Measurements from ENCODE around the gene ART1.
A peak's percentile ranks its signal among the peaks of the same experiment; 100 is the strongest.
"Not testable (repeated sequence)": the region's sequence is repeated elsewhere in the genome, so short reads cannot be mapped to it uniquely, and the experiment has no call there.

ART1 gene

DNA sequence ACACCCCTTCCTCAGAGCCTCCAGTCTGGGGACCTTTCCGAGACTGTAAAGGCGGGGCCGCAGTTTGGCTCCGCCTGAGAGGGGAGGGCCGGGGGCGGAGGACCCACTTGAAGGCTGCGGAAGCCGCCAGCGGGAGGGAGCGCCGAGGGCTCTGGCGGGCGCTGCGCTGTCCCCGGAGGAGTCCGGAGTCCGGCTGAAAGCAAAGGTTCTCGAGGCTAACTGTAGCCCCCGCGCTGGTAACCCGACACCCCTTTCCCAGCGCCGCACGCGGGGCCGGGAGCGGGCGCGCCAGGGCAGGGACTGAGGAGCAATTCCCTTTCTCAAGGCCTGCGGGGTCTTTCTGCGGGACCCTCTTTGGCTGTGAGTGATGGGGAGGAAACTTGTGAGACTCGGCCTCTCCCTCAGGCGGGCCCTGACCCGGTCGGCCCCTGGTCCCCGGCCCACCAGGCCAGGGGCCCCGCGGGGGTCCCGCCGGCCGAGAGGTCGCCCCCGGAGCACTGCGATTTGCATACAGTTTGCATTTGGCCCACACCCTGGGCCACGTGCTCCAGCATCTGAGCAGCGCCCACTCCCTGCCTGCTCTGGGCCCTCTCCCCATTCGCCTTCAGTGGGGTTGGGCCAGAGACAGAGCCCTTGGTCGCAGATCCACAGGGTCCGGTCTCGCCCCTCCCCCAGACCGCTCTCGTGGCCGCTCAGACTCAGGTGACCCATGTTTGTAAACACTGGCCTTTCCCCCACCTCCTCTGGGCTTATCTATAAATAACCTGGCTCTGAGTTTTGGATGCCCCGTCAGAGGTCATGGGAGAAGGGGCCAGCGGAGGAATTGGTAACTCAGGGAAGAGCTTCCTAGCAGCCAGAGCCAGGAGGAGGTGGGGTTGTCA lies 2.6 kb upstream of the ART1 start:
- H3K9me3 Mint-ChIP-seq: no peaks in the 10 kb centered on the region
- DNase-seq: peak; percentile 86
- H3K27ac Mint-ChIP-seq: no peak overlapping the region
- H3K36me3 Mint-ChIP-seq: no peaks in the 10 kb centered on the region
- CTCF ChIA-PET: no interaction called here
- H3K27me3 Mint-ChIP-seq: peaks cover 74% of the 10 kb centered on the region
- H3K4me3 Mint-ChIP-seq: peak overlapping the region; percentile 72
- H3K4me1 Mint-ChIP-seq: peaks cover 10% of the 10 kb centered on the region

DNA sequence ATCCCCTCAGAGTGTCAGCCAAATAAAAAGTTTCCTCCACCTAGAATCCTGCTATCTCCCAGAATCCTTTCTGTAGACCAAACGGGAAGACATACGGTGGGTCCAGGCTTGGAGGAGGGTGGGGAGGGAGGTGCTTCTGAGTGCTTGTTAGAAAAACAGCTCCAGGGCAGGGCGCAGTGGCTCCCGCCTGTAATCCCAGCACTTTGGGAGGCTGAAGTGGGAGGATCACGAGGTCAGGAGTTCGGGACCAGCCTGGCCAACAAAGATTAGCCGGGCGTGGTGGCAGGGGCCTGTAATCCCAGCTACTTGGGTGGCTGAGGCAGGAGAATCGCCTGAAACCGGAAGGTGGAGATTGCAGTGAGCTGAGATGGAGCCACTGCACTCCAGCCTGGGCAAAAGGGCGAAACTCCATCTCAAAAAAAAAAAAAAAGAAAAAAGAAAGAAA lies 1.8 kb upstream of the ART1 start:
- H3K27me3 Mint-ChIP-seq: peaks cover 75% of the 10 kb centered on the region
- CTCF ChIA-PET, H3K4me3 Mint-ChIP-seq, H3K9me3 Mint-ChIP-seq, H3K36me3 Mint-ChIP-seq, H3K27ac Mint-ChIP-seq, DNase-seq: not testable (repeated sequence)
- H3K4me1 Mint-ChIP-seq: peaks cover 10% of the 10 kb centered on the region

DNA sequence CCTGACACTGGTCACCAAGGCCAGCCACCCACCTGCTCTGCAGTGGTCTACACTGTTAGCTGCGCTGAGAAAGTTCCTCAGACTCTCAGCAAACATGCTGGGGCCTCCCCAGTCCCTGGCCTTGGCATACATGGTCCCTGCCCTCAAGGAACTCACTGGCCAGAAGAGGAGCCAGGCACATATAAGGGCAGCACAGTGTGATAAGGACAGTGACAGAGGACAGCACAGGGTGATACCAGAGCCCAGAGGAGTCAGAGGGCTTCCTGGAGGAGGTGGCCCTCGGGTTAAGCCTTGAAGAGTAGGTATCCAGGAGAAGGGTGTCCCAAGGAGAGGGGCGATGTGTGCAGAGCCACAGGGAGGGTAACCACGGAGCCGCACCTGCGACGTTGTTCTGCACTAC lies 624 bp downstream of the ART1 start:
- H3K4me1 Mint-ChIP-seq: peaks cover 10% of the 10 kb centered on the region
- no peaks in the 10 kb centered on the region for H3K36me3 Mint-ChIP-seq
- CTCF ChIA-PET: interaction anchor here (0.6 kb wide), 1 partner anchor 163 kb away, joined by 3 read pairs; no protein-coding TSS in a partner anchor
- H3K9me3 Mint-ChIP-seq: no peaks in the 10 kb centered on the region
- peaks cover 78% of the 10 kb centered on the region for H3K27me3 Mint-ChIP-seq
- no peak overlapping the region for H3K27ac Mint-ChIP-seq
- DNase-seq: no peak
- H3K4me3 Mint-ChIP-seq: no peak overlapping the region

DNA sequence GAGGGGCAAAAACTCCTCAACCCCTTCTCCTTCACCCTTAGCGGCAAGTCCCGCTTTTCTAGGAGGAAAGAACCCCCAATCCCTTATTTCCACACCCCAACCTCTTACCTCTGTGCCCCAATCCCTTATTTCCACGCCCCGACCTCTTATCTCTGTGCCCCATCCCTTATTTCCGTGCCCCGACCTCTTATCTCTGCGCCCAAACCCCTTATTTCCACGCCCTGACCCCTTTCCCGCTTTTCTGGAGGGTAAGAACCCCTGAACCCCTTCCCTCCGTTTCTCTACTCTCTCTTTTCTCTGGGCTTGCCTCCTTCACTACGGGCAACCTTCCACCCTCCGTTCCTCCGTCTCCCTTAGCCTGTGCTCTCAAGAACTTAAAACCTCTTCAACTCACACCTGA lies 3.9 kb downstream of the ART1 start:
- H3K27ac Mint-ChIP-seq, H3K36me3 Mint-ChIP-seq, CTCF ChIA-PET, H3K4me1 Mint-ChIP-seq, H3K9me3 Mint-ChIP-seq, DNase-seq, H3K4me3 Mint-ChIP-seq: not testable (repeated sequence)
- H3K27me3 Mint-ChIP-seq: peaks cover 51% of the 10 kb centered on the region

DNA sequence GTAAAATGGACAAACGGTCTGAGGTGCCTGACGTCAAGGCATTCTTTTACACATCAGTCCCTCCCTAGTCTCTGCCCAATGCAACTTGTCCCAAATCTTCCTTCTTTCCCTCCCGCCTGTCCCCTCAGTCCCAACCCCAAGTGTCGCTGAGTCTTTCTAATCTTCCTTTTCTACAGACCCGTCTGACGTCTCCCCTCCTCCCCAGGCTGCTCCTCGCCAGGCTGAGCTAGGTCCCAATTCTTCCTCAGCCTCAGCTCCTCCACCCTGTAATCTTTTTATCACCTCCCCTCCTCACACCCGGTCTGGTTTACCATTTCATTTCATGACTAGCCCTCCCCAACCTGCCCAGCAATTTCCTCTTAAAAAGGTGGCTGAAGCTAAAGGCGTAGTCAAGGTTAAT lies 4.4 kb downstream of the ART1 start:
- H3K27me3 Mint-ChIP-seq: peaks cover 46% of the 10 kb centered on the region
- H3K36me3 Mint-ChIP-seq, H3K4me3 Mint-ChIP-seq, H3K9me3 Mint-ChIP-seq, DNase-seq, H3K27ac Mint-ChIP-seq, H3K4me1 Mint-ChIP-seq, CTCF ChIA-PET: not testable (repeated sequence)

DNA sequence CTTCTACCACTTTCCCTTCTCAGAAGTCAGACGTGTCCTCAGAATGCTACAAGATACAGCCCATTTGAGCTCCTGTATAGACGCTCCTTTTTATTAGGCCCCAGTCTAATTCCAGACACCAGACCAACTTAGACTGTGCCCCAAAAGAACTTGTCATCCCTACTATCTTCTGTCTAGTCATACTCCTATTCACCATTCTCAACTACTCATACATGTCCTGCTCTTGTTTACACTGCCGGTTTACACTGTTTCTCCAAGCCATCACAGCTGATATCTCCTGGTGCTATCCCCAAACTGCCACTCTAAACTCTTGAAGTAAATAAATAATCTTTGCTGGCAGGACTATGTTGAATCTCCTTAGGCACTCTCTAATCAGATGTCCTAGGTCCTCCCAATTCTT lies 7.6 kb downstream of the ART1 start:
- peaks cover 22% of the 10 kb centered on the region for H3K27me3 Mint-ChIP-seq
- H3K4me1 Mint-ChIP-seq, DNase-seq, H3K9me3 Mint-ChIP-seq, CTCF ChIA-PET, H3K4me3 Mint-ChIP-seq, H3K27ac Mint-ChIP-seq, H3K36me3 Mint-ChIP-seq: not testable (repeated sequence)

DNA sequence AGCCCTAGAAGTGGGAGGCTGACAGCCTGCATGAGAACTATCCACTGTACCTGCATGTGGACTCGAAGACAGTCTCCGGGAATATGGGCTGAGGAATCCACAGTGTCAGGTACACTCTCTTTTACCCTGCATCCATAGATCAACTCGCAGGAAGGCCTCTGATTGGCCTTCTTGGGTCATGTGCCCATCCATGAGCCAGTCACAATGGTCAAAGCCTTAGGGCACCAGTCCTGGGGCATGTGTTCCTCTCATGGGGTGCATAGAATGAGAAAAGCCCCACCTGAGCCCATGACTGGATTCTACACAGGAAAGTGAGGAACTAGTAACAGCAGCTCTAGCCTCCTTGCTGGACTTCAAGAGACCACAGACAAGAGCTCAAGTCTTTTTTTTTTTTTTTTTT lies 10.6 kb downstream of the ART1 start:
- Mint-ChIP-seq H3K27ac (no peak overlapping the region), H3K27me3 (peaks cover 23% of the 10 kb centered on the region), H3K4me3 (no peak overlapping the region), H3K36me3 (no peaks in the 10 kb centered on the region), H3K9me3 (no peaks in the 10 kb centered on the region), H3K4me1 (no peaks in the 10 kb centered on the region)
- no peak for DNase-seq
- CTCF ChIA-PET: no interaction called here

DNA sequence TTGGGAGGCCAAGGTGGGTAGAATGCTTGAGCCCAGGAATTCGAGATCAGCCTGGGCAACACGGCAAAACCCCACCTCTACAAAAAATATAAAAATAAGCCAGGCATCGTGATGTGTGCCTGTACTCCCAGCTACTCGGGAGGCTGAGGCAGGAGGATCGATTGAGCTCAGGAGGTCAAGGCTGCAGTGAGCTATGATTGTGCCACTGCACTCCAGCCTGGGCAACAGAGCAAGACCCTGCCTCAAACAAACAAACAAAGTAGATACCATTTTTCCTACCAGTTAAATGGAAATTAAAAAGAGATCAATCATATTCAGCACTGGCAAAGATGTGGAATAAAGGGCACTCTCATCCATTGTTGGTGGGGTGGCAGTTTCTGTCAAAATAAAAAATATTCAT lies 12.4 kb downstream of the ART1 start:
- not testable (repeated sequence) for DNase-seq, H3K4me3 Mint-ChIP-seq, H3K27ac Mint-ChIP-seq, H3K4me1 Mint-ChIP-seq, H3K36me3 Mint-ChIP-seq, H3K9me3 Mint-ChIP-seq
- CTCF ChIA-PET: interaction anchor here (0.9 kb wide), 1 partner anchor 45 kb away, joined by 3 read pairs; no protein-coding TSS in a partner anchor
- H3K27me3 Mint-ChIP-seq: peaks cover 19% of the 10 kb centered on the region

DNA sequence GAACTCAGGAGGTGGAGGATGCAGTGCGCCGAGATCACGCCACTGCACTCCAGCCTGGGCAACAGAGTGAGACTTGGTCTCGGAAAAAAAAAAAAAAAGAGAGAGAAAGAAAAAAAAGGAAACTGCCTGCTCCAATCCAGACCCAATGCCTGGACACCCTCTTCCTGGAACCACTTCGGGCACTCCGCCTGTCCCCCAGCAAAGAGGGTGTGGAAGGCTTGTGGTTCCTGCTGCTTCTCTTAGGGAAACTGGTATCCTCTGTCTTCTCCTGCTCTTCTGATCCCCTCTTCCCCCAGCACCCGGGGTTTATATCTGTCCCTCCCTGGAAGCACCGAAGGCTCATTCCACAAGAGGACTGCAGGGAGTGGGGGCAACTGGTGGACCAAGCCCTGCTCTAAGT lies 13.3 kb downstream of the ART1 start:
- CTCF ChIA-PET: no interaction called here

DNA sequence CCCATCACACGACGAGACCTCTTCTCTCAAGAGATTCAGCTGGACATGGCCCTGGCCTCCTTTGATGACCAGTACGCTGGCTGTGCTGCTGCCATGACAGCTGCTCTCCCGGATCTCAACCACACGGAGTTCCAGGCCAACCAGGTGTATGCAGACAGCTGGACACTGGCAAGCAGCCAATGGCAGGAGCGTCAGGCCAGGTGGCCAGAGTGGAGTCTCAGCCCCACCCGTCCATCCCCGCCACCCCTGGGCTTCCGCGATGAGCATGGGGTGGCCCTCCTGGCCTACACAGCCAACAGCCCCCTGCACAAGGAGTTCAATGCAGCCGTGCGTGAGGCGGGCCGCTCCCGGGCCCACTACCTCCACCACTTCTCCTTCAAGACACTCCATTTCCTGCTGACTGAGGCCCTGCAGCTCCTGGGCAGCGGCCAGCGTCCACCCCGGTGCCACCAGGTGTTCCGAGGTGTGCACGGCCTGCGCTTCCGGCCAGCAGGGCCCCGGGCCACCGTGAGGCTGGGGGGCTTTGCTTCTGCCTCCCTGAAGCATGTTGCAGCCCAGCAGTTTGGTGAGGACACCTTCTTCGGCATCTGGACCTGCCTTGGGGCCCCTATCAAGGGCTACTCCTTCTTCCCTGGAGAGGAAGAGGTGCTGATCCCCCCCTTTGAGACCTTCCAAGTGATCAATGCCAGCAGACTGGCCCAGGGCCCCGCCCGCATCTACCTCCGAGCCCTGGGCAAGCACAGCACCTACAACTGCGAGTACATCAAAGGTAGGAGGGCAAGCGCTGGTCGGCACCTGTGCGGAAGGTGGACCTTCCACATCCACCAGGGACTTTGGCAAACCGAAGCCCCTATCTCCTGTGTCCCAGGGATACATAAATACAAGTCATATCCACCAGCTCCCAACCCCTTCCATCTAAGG lies 14.9 kb downstream of the ART1 start:
- Mint-ChIP-seq H3K36me3 (peaks cover 4% of the 10 kb centered on the region), H3K4me1 (no peaks in the 10 kb centered on the region), H3K27ac (no peak overlapping the region), H3K27me3 (peaks cover 19% of the 10 kb centered on the region), H3K9me3 (no peaks in the 10 kb centered on the region), H3K4me3 (no peak overlapping the region)
- CTCF ChIA-PET: no interaction called here
- DNase-seq: no peak

More for the DNA sequence above, 13.3 kb downstream of the ART1 start:
- Mint-ChIP-seq H3K4me1 (no peaks in the 10 kb centered on the region), H3K4me3 (no peak overlapping the region), H3K36me3 (no peaks in the 10 kb centered on the region), H3K9me3 (no peaks in the 10 kb centered on the region), H3K27ac (no peak overlapping the region), H3K27me3 (peaks cover 19% of the 10 kb centered on the region)
- no peak for DNase-seq

DNA sequence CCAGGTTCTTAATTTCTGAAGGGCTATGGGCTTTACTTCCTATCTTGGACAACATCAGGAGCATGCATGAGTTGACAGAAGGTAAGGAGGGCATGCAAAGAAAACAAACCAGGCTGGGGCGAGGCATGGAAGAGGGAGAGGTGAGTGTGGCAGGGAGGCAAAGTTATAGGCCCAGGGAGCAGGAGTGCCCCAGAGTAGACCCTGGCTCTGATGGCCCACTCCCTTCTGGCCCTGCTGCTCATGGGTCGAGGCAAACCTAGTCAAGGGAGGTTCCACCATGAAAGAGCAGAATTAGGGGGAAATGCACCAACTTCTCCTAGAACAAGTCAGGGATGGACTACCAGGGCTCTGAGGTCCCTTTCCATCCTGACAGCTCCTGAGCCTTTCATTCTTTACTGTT lies 16.0 kb downstream of the ART1 start:
- H3K4me1 Mint-ChIP-seq: no peaks in the 10 kb centered on the region
- CTCF ChIA-PET: no interaction called here

DNA sequence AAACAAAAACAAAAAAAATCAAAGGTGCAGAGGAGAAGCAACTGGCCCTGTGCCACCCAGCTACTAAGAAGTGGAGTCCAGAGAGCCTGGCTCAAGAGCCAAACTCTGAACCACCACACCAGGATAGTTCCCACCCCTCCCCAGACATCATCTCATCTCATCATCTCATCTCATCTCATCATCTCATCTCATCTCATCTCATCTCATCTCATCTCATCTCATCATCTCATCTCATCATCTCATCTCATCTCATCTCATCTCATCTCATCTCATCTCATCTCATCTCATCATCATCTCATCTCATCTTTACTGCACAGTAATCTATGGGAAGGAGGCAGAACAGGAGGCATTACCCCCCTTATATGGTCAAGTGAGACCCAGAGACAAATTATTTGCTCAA lies 17.9 kb downstream of the ART1 start:
- DNase-seq: no peak
- no peak overlapping the region for H3K4me3 Mint-ChIP-seq
- peaks cover 7% of the 10 kb centered on the region for H3K36me3 Mint-ChIP-seq
- CTCF ChIA-PET: no interaction called here
- peaks cover 19% of the 10 kb centered on the region for H3K27me3 Mint-ChIP-seq
- no peak overlapping the region for H3K27ac Mint-ChIP-seq
- H3K4me1 Mint-ChIP-seq: no peaks in the 10 kb centered on the region
- H3K9me3 Mint-ChIP-seq: no peaks in the 10 kb centered on the region

More for the DNA sequence above, 16.0 kb downstream of the ART1 start:
- Mint-ChIP-seq H3K4me3 (no peak overlapping the region), H3K36me3 (peaks cover 7% of the 10 kb centered on the region), H3K27ac (no peak overlapping the region), H3K9me3 (no peaks in the 10 kb centered on the region), H3K27me3 (peaks cover 19% of the 10 kb centered on the region)
- DNase-seq: no peak

DNA sequence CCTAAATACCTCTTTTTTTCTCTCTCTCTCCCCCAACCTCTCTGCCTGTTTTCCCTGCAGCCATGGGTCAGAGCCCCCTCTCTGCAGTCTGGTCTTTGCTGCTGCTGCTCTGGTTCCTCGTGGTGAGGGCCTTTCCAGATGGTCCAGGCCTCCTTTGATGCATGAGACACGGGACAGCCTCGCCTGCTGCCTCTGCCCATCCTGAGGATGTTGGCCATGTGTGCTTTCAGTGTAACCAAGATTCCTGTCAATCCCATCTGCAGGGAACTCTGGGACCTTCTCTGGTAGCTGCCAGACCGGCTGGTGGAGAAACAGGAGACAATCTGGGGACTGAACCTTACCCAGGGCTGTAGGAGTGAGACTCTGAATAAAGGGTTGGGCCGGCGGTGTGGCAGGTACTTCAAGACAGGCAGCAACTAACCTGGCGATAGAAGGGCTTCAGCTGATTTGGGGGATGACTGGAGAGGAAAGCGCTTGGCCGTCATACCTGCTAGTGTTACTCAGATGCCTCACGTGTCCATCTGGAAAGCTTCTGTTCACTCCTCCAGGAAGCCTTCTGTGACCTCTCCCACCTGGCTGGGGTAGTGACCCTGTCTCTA lies 19.2 kb downstream of the ART1 start:
- H3K36me3 Mint-ChIP-seq: peaks cover 10% of the 10 kb centered on the region
- no peaks in the 10 kb centered on the region for H3K4me1 Mint-ChIP-seq
- H3K27me3 Mint-ChIP-seq: peaks cover 8% of the 10 kb centered on the region
- H3K4me3 Mint-ChIP-seq: no peak overlapping the region
- CTCF ChIA-PET: no interaction called here
- no peaks in the 10 kb centered on the region for H3K9me3 Mint-ChIP-seq
- DNase-seq: no peak
- H3K27ac Mint-ChIP-seq: no peak overlapping the region

DNA sequence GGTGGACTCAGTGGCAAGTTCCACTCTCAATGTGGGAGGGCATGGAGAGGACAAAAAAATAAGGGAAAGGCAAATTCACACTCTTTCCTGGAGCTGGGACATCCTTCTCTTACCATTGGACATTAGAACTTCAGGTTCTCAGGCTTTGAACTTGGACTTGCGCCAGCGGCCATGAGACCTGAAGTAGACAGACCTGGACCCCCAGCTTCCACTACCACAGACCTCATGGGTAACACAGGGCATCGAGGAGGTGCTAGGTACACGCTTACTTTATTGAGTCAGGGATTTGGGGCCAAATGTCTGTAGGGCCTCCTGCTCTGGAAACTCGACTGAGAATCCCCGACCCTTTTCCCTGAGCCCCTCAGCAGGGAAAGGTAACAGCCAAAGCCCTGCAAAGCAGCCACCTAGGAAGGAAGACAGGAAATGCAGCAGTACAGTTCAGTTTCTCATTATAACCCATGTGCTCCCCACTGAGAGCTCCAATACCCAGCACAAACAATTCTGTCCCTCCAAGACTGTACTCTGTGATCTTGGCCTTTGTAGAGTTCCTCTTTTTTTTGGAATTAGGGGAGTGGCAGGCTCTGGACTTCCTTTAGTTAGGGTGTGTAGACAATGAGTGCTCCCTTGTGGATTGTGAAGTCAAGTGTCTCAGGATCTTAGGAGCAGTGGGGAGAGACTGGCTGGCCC lies 20.6 kb downstream of the ART1 start:
- Mint-ChIP-seq H3K9me3 (no peaks in the 10 kb centered on the region), H3K27ac (no peak overlapping the region), H3K36me3 (peaks cover 16% of the 10 kb centered on the region), H3K27me3 (no peaks in the 10 kb centered on the region), H3K4me3 (no peak overlapping the region), H3K4me1 (no peaks in the 10 kb centered on the region)
- CTCF ChIA-PET: interaction anchor here (1.1 kb wide), 1 partner anchor 142 kb away, joined by 4 read pairs; no protein-coding TSS in a partner anchor
- DNase-seq: no peak
